GM12801 (cell line): ENCODE results near the gene SYNE1.

Source experiments
- TF ChIP-seq, protein P1 (sequence below): IDR thresholded peaks from one replicate; pipeline ENCODE4 v1.5.1; 2011; ENCODE audit warnings: control low read depth; ENCODE audit not compliant: insufficient read length; ENCODE audit errors: extremely low read depth

The SYNE1 gene

DNA sequence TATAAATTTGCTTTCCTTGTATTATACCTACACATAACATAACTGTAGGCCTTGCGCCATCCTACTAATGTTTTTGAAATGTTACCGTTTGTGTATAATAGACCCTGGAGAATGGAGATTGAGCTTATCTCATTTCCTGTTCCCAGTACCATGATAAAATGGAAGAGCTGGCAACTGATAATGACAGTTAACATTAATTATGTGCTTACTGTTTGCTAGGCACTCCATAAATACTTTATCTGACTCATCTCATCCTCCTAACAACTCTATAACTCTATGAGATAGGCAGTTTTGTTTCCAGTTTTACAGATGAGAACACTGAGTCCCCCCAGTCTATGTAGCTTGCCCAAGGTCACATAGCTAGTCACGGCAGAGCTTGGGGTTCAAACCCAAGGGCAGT is 396.7 kb downstream of the SYNE1 start:
- TF ChIP-seq, protein P1, sequence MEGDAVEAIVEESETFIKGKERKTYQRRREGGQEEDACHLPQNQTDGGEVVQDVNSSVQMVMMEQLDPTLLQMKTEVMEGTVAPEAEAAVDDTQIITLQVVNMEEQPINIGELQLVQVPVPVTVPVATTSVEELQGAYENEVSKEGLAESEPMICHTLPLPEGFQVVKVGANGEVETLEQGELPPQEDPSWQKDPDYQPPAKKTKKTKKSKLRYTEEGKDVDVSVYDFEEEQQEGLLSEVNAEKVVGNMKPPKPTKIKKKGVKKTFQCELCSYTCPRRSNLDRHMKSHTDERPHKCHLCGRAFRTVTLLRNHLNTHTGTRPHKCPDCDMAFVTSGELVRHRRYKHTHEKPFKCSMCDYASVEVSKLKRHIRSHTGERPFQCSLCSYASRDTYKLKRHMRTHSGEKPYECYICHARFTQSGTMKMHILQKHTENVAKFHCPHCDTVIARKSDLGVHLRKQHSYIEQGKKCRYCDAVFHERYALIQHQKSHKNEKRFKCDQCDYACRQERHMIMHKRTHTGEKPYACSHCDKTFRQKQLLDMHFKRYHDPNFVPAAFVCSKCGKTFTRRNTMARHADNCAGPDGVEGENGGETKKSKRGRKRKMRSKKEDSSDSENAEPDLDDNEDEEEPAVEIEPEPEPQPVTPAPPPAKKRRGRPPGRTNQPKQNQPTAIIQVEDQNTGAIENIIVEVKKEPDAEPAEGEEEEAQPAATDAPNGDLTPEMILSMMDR = no peak

DNA sequence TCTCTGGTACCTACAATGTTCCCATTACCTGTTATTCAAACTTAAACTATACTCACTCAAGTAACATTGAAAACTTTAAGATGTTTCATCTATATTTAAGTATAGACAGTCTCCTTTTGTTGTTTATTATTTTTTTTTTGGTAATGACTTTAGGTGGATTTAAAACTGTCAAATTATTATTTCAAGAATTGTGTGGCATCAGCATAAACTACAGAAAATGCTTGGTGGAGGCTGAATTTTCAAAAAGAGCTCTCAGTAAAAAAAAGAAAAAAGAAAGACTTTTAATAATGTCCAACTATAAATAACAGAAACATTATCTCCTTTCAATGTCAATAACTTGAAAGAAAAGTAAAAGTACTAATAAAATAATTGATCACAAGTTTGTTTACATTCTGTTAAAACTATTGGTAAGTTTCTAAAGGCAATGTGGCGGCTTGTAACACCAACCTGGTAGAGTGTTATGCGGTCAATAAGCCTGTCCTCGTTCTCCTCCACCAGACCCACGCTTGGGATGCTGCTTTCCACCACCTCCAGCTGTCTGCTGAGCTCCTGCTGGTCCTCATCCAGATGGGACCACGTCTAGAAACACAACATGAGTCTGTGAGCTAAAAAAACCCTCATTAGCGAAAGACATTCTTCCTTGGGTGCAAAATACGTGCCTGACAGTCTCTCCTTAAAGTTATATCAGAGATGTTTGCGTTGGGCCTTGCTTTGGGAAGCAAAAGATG is 400.6 kb downstream of the SYNE1 start:
- TF ChIP-seq, protein P1 = no peak

DNA sequence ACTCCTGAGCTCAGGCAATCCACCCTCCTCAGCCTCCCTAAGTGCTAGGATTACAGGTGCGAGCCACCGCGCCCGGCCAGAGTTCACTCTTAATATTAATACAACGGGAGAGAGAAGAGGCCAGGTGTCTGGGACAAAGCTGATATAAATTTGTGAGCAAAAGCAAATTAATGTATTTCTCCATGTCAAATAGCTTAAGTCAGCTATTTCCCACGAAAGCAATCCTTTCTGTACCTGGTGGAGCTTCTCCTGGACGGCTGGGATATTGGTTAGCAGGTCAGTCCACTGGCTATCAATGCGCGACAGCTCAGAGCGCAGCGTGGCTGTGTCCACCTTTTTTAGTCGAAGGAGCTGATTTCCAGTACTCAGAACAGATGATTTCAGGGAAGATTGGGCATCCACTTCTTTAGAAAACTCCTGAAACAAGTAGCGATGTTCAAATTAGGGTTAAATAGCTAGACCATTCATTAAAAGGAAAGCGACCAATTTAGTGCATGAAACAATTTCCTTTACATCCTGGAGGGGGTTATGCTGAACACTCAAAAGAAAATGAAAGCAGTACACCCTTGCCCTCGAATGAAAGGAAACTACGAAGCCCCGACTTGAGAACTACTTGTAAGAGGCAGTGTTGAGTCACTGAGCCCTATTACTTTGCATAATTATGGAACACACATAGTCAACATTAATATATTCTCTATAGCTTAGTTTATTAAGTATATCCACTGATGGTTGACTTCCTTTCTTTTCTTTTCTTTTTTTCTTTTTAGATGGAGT is 403.4 kb downstream of the SYNE1 start:
- TF ChIP-seq, protein P1 = no peak

DNA sequence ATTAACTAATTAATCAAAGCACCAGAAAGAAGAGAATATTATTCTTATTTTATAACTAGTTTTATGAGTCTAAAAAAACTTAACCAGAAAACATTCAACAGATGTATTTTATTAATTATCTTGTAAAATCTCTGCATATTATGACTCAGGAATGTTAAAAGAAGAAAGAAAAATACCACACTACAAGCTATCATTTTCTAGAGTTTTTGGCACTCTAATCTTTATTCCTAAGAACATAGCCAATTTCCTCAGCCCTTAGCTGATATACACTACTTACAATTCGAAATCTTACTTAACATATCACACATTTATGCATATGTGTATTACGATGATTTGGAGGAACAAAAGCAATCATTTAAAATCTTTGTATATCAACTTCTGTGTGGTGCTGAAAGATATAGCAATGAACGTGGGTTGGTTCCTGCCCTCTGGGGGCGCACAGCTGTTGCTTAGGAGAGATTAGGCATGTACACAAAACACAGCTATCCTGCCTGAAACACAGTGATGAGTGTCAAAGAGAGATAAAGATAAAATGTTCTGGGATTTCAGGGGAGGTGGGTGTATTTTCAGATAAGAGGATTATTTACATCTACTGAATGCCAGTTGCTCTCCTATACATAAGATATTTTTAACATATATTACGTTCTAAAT is 404.5 kb downstream of the SYNE1 start:
- TF ChIP-seq, protein P1 = no peak

DNA sequence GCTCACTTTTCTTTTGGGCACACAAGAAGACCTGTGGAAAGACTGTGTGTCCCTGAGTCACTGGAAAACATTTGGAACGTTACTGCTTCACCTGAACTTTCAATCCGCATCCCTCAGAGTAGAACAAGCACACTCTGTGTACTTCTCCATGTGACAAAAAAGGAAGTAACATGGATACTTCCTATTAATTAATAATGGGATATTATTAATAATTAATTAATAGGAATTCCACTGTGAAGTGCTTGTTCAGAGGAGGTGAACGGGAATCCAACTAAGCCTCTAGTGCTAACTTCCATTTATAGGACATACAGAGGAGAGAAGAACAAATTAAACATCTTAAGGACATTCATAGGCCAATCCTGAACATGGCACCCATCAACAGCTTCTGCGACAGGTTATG is 407.8 kb downstream of the SYNE1 start:
- TF ChIP-seq, protein P1 = no peak

DNA sequence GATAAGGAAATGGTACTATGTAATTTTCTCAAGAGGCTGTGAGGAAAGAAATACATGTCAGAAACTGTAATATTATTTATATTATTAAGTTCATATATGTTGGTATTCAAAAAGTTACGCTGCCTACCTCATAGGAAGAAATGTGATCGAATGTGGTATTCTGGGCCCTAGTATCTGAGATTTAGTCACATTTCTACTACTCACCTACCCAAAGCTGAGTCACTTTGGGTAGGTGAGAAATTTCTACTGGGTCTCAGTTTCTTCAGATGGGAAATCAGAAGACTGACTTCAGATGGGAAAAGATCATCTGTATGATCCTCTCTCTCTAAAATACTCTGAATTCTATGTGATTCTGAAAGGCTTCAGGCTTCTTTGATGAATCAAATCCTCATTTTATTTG is 411.0 kb downstream of the SYNE1 start:
- TF ChIP-seq, protein P1 = no peak

DNA sequence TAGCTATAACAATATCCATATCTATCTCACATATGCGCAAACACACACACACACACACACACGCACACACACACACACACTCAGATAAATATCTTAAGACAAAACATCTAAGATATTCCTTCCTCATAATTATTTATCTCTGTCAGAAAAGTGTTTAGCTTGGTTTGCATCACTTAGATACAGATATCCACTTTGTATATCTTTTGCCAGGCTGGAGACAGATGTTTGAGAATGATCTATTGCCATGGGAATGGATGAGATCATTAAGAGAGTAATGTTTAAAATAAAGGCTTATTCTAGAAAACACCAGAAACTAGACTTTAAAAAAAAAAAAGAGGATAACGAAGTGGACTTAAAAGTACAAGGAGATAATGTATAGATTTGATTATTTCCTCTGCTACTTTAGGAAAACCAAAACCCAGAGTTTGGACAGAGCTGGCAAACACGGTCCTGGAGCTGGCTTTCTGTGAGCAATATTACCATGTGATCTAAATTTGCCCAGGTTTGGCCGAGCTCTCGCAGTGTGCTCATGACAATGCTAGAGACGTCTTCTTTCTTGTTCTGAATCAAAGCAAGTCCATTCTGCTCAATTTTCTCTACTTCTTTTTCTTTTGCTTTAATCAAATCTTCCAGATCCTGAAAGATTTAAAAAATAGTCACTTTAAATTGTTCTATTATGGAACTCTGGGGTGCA is 411.8 kb downstream of the SYNE1 start:
- TF ChIP-seq, protein P1 = no peak
